GM12892 (cell line): ENCODE measurements around the gene BET1L.

Experiments used
- POLR2A ChIP-seq: IDR thresholded peaks from 2 replicates; pipeline ENCODE4 v1.6.1; 2011; ENCODE audit warnings: low read depth, low read length, control low read depth
- POLR2AphosphoS5 ChIP-seq: IDR thresholded peaks from 2 replicates; pipeline ENCODE4 v1.6.1; 2011; ENCODE audit warnings: low read depth, low read length, control low read depth

DNA sequence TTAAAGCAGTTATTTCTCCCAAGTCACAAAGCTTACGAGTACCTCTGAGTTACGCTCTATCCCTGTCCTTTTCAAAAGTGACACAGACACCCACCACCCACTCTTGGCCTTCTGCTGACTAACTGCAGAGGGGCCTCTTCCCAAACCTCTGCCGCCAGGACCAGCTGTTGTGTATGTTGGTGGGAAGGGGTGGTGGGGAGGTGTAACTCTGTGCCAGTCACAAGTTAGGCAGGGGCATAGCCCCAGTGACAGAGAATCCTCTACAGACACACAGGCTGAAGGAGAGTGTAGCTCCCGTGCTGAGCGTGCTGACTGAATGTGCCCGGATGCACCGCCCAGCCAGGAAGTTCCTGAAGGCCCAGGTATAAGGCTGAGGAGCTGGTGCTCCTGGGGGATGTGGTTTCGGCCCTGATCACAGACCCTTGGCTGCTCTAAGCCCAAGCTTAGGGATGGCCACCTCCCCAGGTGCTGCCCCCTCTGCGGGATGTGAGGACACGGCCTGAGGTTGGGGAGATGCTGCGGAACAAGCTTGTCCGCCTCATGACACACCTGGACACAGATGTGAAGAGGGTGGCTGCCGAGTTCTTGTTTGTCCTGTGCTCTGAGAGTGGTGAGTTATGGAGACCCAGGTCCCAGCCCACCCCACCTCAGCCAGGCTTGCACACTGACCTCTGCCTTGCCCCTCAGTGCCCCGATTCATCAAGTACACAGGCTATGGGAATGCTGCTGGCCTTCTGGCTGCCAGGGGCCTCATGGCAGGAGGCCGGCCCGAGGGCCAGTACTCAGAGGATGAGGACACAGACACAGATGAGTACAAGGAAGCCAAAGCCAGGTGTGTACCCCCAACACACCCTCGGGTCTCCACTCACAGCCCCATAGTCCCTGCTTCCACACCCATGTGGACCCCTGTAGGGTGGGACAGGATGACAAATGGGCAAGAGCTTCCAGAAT is 5.2 kb upstream of the BET1L start:
- TF ChIP-seq POLR2A, result no peak
- no peak for TF ChIP-seq POLR2AphosphoS5
